Retinal pigment epithelial cell (primary cell): Measurements from ENCODE around the gene TRAPPC3.

Experiments
- DNase-seq: peaks from one replicate; pipeline ENCODE4 v3.0.0-alpha.2; 2010; ENCODE audit warnings: low read depth
- H3K4me3 ChIP-seq: 2 replicates; pipeline ENCODE4 v1.5.1; 2011; ENCODE audit warnings: mild to moderate bottlenecking, low read length, control low read depth, moderate library complexity
- TF ChIP-seq, protein P1 (sequence below): conservative IDR thresholded peaks from 2 replicates; pipeline ENCODE4 v1.5.1; 2011; ENCODE audit warnings: low read depth, low read length, control low read depth, inconsistent platforms

Gene TRAPPC3

DNA sequence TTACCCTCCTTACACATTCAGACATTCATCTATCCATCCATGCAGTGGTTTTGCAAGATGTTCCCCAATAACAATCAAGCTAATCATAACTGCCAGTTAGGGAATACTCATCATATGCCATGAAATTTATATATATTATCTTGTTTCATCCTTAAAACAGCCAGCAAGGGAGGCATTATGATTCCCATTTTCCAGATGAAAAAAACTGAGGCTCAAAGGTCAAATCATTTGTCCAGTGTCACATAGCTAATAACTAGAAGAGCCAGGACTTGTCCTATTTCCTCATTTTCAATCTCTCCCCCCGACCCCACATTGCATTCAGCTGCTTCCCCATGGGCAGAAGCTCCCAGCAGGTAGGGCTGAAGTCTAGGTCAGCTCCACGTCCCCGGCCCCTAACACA, 17.3 kb downstream of the TRAPPC3 start:
- no peak overlapping the region for H3K4me3 ChIP-seq
- TF ChIP-seq, protein P1, sequence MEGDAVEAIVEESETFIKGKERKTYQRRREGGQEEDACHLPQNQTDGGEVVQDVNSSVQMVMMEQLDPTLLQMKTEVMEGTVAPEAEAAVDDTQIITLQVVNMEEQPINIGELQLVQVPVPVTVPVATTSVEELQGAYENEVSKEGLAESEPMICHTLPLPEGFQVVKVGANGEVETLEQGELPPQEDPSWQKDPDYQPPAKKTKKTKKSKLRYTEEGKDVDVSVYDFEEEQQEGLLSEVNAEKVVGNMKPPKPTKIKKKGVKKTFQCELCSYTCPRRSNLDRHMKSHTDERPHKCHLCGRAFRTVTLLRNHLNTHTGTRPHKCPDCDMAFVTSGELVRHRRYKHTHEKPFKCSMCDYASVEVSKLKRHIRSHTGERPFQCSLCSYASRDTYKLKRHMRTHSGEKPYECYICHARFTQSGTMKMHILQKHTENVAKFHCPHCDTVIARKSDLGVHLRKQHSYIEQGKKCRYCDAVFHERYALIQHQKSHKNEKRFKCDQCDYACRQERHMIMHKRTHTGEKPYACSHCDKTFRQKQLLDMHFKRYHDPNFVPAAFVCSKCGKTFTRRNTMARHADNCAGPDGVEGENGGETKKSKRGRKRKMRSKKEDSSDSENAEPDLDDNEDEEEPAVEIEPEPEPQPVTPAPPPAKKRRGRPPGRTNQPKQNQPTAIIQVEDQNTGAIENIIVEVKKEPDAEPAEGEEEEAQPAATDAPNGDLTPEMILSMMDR: no peak
- no peak for DNase-seq

DNA sequence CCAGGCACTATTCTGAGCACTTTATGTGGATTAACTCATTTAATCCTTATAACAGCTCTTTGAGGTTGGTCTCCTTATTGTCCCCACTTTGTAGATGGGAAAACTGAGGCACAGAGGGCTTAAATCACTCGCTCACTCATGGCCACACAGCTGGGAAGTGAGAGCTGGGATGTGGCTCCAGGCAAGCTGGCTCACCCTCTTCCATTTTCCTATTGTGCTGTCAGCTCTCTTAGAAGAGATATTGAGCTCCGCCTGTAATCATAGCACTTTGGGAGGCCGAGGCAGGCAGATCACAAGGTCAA, 20.4 kb downstream of the TRAPPC3 start:
- TF ChIP-seq, protein P1: no peak
- DNase-seq: no peak
- no peak overlapping the region for H3K4me3 ChIP-seq

DNA sequence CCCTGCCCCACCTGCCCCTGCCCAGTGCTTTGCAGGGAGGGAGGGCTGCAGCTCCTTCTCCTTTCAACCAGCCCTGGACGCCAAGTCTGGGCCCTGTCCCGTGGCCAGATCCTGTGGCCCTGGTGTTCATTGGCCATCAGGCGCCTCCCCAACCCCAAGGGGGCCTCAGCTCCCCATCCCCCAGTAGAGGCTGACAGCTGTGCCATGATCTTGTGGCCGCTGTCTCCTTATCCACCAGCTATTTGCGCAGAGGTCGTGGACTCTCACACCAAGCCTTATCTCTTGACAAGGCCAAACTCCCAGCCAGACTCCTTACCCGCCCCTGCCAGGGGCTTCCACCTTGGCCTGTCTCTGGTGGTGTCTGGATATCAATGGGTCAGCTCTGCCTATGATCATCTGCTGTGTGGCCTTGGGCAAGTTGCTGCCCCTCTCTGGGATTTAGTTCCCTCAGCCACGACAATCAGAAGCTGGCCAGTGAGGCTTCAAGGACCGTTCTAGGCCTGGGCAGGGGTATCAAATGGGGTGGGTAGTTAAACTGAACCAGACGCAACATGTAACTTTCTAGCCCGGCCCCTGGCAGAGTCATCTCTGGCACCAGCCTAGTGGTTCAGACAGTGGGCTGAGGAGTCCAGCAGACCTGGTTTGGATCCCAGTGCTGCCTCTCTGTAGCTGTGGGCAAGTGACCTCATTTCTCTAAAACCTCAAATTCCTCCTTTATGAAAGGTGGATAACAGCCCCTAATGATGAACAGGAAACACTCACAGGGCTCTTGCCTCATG, 21.0 kb downstream of the TRAPPC3 start:
- DNase-seq: no peak
- TF ChIP-seq, protein P1: no peak
- H3K4me3 ChIP-seq: no peak overlapping the region

DNA sequence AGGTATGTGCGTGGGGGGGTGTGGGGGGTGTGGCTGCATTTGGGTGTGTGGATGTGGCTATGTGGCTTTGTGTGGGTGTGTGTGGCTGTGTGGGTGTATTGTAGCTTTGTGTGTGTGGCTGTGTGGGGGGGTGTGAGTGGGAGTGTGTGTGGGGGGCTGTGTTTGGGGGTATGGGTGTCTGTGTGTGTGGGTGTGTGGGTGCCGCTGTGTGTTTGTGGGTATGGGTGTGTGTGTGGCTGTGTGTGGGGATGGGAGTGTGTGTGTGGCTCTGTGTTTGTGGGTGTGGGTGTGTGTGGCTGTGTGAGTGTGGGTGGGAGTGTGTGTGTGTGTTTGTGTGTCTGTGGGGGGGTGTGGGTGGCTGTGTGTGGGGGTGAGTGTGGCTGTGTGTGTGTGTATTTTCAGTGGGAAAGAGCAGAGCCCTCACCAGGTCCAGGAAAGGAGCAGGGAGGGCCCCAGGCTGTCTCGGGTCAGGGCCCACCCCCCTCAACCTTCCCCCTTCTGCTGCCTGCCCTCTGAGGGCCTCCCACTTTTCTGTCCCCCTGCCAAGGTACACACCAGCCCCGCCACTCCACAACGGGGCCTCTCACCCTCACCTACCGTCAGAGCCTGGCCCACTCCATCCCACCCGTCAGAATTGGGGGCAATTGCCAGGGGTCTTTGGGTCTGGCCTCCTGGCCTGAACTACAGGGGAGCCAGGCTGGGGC, 22.3 kb downstream of the TRAPPC3 start:
- DNase-seq: no peak
- no peak overlapping the region for H3K4me3 ChIP-seq

DNA sequence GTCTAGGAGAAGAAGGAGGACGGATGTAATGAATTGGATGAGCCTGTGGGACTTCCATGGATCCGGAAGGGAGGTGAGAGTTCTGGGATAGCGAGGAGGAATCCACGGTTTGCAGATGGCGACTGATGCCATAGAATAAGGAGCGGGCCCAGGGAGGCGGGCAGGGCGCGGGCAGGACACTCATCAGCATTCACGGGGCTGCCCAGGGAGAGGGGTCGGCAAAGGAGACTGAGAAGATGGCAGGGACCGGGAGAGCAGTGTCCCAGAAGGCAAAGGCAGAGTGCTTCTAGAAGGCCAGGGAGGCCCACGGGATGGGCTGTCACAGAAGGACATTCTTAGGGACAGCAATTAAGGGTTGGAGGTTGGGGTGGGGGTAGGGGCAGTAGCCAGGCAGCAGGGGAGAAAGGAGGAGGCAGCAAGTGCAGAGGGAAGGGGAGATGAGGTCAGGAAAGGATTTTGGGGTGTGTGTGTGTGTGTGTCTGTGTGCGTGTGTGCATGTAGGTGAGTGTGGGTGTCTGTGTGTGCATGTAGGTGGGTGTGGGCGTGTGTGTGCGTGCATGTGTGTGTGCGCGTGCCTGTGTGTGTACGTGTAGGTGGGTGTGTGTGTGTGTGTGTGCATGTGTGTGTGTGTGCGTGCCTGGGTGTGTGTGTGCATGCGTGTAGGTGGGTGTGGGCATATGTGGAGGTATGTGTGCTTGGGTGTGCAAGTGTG, 23.1 kb downstream of the TRAPPC3 start:
- TF ChIP-seq, protein P1: no peak
- H3K4me3 ChIP-seq: no peak overlapping the region
- no peak for DNase-seq

More for the DNA sequence above, 22.3 kb downstream of the TRAPPC3 start:
- TF ChIP-seq, protein P1: no peak

DNA sequence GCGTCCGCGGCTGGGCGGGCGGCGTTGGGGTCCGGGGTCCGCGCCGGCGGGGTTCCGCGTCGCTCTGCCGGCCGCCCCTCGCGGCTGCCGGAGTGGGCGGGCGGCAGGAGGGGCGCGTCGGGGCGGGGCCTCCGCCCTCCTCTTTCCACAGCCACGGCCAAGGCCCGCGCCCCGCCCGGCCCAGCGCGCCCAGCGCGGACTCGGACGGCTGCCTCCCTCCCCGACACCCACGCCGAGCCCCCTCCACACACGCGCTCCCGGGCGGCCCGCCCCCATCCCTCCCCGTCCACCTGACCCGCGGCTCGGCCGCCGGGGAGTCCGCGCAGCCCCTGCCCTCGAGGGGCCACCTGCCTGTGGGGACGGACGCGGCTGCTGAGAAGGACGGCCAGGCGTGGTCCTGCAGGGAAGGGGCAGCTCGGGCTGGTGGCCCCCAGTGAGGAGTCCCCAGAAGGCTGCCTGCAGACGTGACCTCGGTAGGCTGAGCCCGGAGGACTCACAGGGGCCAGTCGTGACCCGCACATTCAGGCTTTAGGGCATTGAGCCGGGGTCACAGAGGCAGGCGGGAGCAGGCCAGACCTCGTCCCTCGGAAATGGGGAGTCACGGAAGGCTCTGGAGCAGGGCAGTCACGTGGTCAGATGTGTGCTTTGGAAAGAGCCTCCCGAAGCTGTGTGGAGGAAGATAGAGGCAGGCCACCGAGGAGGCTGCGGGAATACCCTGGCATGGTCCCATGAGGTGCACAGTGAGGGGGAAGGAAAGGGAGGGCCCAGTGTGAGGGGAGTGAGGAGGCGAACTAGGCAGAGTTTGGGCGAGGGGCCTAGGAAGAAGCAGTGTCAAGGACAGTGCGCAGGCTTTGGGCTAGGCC, 23.9 kb downstream of the TRAPPC3 start, which contains the start of gene COL8A2:
TSS of gene COL8A2 (minus strand) at position 94 of the 863 bp plus-strand sequence. CDS start 24,980 bp downstream, outside the sequence.
- TF ChIP-seq, protein P1: no peak
- peak within 1 kb of the TSS; percentile 21 for H3K4me3 ChIP-seq
- no peak for DNase-seq
